Suppressor macrophage (primary cell): ENCODE results near the gene ARMC2.
"Not testable (repeated sequence)": the region's sequence is repeated elsewhere in the genome, so short reads cannot be mapped to it uniquely, and the experiment has no call there.

Experiments
- DNase-seq, 4 experiments: peaks; one replicate each; pipeline ENCODE4 v3.0.0-alpha.2; 2020 to 2022

Gene ARMC2

DNA sequence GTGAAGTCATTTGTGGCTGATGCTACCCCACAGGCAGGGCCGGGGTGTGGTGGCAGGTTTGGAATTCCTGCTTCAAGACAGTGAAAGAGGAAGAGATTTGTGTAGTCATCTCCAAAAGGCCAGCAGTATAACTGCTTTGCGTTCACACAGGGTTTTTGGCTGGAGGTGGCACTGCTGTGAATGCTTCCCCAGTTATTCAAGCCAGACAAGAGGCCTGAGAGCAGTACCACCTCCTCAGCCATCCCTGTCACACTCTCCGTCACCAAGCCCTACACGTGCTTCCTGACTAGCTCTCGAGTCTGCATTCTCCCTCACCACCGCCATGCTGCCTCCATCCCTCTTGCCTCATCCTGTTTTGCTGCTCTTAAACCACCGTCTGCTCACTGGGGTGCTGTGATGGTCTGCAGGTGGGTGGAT lies 23.9 kb downstream of the ARMC2 start:
- DNase-seq = peak; percentile 30 to 69 (median 50)

DNA sequence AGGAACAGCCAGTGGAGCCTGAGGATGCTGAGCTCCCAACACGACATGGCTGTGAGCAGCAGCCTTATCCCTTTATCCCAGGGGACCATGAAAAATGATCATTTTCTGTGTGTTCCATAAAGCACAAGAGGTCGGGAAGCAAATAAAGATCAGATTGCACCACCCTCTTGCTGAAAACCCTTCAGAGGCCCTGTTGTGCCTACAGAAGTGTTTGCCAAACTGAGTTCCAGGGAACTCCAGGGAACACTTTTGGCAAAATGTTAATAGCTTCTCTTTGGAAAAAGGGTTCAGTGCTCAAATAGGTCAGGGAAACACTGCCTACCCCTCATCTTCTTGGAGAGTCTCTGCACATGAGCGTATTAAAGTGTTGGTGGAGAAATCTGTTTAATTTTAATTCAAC lies 24.4 kb downstream of the ARMC2 start:
- DNase-seq = no peak

DNA sequence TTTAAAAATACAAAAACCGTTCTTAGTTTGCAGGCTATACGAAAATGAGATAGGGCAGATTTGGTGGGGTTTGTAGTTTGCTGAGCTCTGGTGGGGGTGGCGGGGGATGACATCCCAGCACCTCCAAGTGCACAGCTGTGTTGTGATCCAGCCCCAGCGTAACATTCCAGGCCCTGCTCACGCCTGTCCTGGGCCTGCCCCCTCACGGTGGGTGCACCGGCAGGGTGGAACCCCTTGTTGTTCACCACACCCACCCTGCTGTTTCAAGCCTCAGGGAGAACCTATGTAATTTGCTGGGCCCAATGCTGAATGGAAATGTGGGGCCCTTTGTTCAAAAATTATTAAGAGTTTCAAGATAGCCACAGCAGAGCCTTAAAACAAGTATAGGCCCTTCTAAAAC lies 25.0 kb downstream of the ARMC2 start:
- no peak for DNase-seq

DNA sequence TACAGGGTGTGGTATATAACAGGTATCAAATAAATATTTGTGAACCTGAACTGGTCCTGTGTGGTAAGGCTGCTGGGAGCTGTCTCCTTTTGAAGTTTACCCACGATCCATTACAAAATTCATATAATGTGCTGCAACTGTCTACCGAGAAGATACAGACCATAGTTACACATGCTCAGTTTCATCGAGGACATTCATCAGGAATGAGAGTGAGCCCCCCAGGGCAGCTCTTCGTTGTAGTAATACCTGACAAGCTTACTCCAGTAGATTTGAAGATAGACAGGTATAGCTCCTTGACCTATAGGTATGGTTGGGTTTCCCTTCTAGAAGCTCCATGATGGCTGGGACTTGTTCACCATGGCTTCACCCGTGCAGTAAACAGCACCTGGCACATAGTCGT lies 25.7 kb downstream of the ARMC2 start:
- no peak for DNase-seq

DNA sequence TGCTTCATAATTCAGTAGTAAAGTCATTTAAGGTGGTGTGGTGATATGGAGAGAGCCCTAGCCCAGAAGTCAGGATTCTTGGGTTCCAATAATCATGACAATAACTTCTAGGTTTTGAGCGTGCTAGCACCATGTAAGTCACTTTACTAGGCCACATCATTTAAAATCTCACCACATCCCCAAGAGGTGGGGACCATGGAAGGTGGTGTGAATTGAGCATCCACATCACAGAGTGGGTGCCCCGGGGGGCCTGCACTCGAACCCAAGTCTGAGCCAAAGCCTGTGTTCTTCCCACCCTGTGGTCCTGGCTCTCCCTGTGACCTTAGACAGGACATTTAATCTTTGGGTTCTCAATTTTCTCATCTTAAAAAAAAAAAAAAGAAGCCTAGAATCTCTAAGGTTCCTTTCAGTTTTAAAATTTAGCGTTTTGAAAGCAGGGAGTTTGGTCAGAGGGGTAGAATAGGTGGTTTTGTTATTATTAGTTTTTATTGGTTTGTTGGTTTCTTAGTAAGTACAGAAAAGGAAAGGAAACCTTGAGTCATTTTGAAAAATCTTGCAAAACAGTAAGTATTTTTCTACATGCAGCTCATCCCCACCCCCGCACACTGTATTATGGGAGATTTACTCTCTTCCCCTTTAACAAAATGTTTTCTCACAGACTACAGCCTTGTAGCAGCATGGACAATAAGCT lies 26.4 kb downstream of the ARMC2 start:
- DNase-seq = peak; percentile 81 to 94 (median 88)

DNA sequence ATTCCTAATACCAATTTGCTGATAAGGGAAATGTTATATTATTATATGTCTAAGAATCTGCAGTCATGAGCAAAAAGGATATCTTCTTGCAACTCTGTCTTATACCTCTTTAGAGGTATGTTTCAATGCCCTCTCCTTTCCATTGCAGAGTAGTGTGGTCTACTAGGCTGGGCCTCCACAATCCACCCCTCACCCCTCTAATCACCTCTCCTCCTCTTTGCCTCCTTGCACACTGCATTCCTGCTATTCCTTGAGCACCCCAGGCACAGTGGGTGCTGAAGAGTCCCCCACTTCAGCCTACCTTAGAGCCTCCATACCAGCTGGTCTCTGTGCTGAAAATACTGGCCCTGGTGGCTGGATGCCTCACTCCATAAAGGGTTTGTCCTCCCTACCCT lies 26.9 kb downstream of the ARMC2 start:
- DNase-seq = no peak

DNA sequence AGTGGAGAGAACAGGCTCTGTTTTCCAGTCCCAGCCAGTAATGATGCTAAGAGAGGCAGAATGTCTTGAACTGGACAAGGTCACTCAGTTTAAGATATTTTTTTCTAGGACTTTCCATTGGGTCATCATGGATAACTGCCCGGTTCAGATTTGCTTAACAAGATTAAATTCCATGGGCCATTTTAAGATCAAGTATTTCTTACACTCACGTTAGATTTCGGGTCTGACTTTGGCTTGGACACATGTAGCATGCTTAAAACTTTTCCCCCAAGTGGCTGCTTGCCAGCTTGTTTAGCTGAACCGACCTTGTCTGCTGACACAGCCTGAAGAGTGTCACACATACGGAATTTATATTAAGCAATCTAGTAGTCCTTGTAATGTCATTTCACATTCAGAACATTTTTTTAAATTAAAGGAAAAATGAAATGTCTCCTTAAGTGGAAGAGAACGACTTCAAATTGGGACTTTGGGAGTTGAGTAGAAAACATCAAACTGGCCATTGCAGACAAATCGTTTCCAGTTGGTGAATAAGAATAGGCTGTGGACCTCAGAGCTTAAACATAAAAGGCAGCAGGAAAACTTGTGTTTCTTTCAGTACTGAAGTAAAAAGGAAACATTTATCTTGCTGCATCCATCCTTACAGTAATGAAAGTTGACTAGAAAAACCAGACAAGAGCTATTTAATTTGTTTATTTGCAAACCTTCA lies 29.0 kb downstream of the ARMC2 start:
- DNase-seq = peak in 3 of 4 experiments; percentile 19 to 43 (median 37)

DNA sequence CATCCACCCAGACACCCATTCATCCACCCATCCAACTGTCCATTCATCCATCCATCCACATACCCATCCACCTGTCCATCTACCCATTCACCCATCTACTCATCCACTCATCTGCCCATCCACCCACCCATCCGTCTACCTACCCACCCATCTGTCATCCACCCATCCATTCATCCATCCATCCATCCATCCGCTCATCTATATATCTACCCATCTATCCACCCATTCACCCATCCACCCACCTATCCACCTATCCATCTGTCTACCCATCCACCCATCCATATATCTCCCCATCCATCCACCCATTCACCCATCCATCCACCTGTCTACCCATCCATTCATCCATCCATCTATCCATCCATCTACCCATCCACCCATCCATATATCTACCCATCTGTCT lies 30.7 kb downstream of the ARMC2 start:
- DNase-seq = no peak

DNA sequence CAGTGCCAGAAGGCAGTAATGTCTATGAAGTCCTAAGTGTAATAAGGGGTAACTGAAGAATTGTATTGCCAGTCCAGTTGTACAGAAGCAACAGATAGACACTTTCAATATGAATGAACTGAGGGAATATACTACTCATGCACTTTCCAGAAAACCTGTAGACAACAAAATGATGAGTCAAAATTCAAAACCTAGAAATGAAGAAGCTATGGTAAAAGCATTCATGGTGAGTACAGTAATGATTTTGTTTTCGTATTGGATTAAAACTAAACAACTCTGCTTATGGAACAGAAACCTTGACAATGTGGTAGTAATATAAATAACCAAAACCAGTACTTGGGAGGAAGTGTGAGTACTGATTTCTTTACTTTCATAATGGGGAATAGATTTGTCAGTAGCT lies 35.0 kb downstream of the ARMC2 start:
- peak in 1 of 4 experiments; percentile 12 for DNase-seq

DNA sequence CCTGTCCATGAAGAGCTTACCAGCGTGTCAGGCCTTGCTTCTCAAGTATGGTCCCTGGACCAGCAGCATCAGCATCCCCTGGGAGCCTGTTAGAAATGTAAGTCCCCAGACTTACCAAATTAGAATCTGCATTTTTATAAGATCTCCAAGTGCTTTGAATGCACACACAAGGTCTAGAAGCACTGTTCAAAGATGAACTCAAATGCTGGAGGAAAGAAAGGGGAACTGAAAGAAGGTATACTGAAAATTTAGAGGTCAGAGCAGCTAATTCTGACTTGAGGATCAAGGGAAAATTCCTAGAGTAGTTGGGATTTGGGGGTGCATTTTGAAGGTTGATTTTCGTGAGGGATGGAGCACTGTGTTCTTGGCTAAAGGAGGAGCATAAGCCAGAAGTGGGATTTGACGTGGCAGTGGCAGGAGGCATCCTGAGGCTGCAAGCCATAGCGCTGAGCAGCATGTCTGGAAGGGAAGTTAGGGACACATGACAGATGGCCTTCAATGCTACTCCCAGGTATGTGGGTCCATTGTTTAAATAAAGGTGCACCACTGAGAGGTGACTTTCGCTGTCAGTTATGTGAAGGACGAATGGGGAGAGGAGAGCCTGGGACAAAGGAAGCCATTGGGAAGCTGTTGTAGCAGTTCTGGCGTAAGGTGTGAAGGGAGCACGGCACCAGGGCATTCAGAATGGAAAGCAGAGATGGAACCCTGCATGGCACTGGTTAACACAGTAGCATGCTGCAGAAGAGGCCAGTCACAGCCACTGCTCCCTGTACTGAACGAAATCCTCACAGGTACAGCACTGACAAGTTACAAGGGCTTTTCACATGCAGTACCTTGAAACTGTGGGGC lies 36.2 kb downstream of the ARMC2 start:
- DNase-seq = peak in 1 of 4 experiments; percentile 35

DNA sequence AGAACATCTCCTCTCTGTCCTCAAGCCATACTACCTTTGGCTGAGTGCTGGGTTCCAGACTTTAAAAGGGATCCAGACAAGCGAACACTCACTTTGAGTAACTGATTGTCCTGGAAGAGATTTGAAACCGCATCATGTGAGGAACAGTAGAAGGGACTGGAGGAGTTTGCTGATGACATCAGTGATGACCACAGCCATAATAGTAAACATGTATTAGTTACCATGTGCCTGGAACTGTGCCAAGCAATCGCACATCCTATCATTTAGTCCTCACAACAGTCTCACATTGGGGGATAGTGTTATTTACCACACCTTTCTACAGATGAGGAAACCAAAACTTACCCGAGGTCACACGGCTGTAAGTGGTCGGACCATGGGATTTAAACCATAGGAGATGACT lies 39.8 kb downstream of the ARMC2 start:
- DNase-seq = peak in 3 of 4 experiments; percentile 19 to 61 (median 37)

DNA sequence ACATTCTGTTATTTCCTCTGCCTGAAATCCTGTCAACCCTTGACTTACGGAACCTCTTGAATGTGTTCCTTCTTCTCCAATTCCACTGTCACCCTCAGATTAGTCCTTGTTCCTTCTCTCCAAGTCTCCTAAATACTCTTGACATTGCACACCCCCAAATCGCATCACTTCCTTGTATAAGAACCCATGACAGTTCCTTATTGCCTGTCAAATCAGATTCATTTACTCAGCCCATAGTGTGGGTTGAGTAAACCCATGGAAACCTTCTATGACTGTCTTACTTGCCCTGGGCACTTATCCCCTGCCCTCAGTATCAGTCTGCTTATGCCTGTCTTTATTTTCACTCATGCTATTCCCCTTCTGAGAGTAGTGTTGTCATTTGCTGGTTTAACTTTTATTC lies 40.5 kb downstream of the ARMC2 start:
- peak; percentile 73 to 95 (median 84) for DNase-seq

DNA sequence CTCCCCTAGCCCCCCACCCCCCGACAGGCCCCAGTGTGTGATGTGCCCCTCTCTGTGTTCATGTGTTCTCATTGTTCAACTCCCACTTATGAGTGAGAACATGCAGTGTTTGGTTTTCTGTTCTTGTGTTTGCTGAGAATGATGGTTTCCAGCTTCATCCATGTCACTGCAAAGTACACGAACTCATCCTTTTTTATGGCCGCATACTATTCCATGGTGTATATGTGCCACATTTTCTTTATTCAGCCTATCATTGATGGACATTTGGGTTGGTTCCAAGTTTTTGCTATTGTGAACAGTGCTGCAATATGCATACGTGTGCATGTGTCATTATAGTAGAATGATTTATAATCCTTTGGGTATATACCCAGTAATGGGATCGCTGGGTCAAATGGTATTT lies 42.7 kb downstream of the ARMC2 start:
- DNase-seq = not testable (repeated sequence)

DNA sequence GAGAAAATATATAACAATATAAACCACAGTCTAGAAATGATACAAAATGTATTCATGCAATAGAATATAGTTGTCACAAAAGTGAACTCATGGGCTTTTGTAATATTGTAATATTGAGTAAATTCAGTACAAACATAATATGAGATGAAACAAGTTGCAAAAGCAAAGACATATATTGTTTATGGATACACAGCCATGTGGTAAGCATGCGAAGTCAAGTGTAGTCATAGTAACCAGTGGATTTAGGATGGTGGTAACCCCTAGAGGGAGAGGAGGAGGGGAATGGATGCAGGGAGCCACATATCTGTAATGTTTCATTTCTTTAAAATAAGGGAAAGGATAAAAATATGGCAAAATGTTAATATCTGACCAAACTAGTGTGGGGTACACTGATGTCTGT lies 47.3 kb downstream of the ARMC2 start:
- DNase-seq = peak in 2 of 4 experiments; percentile 36 to 66

DNA sequence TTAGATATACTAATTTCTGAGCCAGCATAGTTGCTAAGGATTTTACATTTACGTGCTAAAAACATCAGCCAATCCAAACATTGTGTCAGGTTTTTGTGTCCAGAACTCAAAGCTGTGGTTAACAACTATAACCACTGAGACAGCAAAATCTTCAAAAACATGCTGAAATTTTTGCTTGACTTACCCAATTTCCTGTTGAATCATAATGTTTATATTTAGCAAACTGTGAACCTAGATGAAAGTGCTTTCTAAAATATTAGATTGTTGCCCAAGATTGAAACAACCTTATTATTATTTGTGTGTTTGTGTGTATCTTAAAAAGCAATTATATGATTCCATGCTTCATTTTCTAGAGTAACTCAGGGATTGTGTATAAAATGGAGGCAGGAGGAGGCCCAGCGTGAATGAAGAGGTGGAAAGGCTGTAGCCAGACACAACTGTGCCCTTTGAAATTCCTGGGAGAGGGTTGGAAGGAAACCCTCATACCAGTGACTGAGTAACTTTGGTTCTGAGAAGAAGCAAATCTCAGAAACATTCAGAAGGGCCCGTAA lies 48.0 kb downstream of the ARMC2 start:
- DNase-seq = peak; percentile 57 to 91 (median 76)

DNA sequence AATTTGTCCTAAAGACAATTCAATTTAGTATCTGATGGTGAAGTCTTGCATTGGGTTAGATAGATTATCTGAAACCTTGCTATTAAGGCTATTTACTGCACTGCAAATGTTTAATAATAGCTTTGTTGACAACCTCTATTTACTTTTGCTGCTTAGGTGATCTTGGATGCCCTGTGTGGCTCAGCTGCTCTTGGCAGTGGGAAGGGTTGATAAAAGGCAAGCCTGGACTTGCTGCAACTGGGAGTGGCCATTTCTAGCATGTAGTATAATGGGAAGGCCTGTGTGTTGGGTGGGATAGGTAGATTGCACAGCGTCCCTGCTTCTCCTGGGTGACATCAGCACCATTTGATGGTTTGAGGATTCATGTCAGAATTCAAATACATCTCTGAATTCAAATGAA lies 49.1 kb downstream of the ARMC2 start:
- no peak for DNase-seq

DNA sequence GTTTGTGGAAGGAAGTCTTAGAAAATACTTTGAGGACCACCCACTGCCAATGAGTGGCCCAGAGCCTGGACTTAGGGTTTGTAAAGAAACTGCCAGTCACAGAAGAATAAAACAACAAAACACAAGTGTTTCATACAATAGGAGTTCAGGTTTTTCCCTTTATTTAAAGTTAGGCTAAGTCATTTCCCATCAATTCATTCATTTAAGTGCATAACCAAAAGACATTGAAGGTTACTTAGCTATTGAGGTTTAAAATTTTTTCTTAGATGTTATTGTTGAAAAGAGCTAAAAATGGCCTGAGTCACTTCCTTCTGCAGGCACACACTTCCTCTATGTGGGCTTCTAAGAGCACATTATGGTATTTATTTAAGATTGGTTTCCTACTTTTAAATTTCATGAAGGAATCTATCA lies 54.2 kb downstream of the ARMC2 start:
- DNase-seq = peak in 3 of 4 experiments; percentile 38 to 74 (median 72)

DNA sequence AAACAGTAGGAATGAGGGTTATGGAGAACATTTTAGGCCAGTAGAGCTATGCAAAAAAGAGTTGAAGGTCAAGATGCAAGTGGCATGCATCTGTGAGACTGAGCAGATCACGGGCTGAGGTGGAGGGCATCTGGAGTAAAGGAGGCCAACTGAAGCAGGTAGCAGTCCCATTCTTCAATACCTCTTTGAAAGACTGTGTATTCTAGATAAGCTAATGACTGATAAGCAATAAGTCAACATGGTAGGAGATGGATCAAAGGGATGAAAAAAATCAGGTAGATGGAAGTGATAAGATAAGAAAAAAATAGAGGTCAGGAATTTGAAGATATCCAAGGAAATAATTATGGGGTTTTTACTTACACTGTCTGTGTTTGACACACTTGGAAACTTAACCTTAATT lies 55.6 kb downstream of the ARMC2 start:
- no peak for DNase-seq

DNA sequence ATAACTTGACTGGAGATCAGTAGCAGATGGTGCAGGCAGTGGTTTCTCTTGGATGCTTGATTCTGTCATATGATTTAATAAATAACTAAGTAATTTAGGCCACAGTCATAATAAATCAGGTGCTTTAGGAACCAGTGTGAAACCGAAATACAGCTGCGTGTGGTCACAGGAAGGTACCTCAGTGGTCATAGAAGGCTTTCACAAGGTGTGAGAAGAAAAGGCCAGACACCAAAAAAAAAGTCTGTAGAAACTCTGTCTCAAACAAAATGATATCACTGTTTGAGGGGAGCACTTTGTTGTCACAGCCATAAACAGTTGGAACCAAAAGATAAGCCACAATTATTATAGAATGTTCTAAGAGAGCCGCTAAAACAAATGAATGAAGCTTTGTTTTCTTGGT lies 56.5 kb downstream of the ARMC2 start:
- no peak for DNase-seq

DNA sequence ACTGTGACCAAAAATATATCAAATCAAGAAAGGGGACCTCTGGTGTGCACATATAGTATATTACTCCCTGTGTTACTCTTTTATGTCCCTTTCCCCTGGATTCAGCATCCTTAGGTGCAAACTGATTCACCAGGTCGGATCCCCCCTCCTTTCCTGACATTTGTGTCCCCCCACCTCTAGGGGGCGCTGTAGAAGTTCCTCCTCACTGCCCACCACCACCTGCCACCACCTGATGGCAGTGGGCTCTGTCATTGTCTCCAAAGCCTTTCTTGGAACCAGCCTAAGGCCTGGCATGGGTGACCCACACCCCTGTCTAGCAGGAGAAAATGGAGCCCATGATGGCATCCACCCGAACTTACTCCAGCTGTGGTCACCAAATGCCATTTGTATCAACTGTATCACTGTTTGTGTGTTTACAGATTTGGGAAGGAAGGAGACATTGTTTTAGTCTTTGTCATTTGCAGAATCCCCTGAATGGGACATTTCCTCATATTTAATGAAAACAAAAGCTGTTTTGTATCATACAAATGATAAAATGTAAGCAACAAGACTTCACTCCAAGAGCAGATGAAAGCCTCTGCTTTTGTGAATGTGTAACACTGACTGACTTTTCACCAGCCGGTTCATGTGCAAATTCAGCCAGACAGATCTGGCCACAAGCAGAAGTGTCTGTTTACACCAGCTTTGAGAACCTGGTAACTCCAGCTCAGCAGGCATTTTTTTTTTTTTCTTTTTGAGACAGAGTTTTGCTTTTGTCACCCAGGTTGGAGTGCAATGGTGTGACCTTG lies 66.2 kb downstream of the ARMC2 start:
- peak in 3 of 4 experiments; percentile 14 to 21 (median 20) for DNase-seq

DNA sequence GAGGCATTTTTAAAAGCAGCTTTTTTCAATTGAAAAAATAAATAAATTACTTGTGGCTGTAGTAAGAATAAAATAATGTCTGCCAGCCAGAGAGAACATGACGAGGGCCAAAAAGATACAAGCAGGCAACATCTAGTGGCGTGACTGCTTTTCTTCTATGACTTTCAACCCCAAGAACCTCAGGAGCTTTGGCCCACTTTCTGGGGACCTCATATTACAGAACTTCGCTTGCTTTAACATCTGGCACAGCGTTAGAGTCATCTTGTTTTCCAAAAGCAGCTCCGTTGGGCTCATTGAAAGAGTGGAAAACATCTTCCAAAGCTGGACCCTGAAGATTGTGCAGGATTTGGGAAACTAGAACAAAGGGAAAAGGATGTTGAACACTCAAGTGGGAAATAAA lies 67.0 kb downstream of the ARMC2 start:
- DNase-seq = no peak

DNA sequence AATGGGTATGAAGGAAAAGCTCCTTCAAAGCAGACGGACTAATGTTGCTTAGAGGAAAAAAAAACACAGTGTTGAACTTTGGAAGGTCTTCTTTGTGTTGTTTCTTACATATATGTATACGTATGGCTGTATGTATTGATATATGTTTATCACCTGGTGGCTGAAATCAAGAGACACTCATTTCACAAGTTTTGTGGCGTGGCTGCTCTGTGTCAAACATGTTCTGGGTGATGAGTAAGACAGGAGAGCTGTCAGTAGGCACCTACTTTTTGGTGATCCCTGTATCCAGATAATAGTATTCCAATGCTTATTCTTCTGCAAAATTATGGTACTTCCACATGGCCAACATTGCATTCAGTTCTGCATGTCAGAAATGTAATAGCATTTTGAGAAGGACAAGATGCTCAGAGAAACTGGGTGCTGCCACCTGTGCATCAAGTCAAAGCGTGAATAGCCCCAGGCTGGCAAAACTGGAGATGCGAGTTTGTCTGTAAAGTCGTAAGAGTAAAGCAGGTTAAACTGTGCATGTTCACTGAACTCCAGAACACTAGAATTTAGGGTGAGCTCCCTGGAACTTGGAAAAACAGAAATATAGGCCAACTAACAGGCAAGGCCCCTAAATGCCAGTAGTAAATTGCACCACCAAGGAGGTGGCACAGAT lies 67.9 kb downstream of the ARMC2 start:
- no peak for DNase-seq
